ENCODE results near the gene ISG20.

ISG20 gene

GRCh38 chr15:88651971-88652370 is 13.2 kb downstream of the ISG20 start:
- no peaks in the 10 kb centered on the region for H3K27me3 ChIP-seq (replicated peaks; ENCODE audit: control insufficient read depth, insufficient read depth, low read length)
- TF ChIP-seq CTCF (IDR thresholded peaks at IDR 0.05; ENCODE audit: insufficient read depth, low read length, poor library complexity, severe bottlenecking) = no peak

GRCh38 chr15:88652456-88653199 is 13.8 kb downstream of the ISG20 start:
- Histone ChIP-seq H3K4me3 (replicated peaks; ENCODE audit: low read depth, low read length) (no peak overlapping the region), H3K36me3 (ENCODE audit: control insufficient read depth, insufficient read depth, low read length) (peaks cover 22% of the 10 kb centered on the region), H3K27me3 (replicated peaks; ENCODE audit: control insufficient read depth, insufficient read depth, low read length) (no peaks in the 10 kb centered on the region)
- no peak for DNase-seq (ENCODE audit: extremely low read depth, insufficient read length)
- TF ChIP-seq CTCF (IDR thresholded peaks at IDR 0.05; ENCODE audit: insufficient read depth, low read length, poor library complexity, severe bottlenecking) = no peak

More at GRCh38 chr15:88651971-88652370, 13.2 kb downstream of the ISG20 start:
- H3K4me3 ChIP-seq (replicated peaks; ENCODE audit: low read depth, low read length) = no peak overlapping the region
- no peak for DNase-seq (ENCODE audit: extremely low read depth, insufficient read length)
- peaks cover 22% of the 10 kb centered on the region for H3K36me3 ChIP-seq (ENCODE audit: control insufficient read depth, insufficient read depth, low read length)

GRCh38 chr15:88653200-88654064 is 14.6 kb downstream of the ISG20 start:
- DNase-seq (ENCODE audit: extremely low read depth, insufficient read length) = no peak
- no peak for TF ChIP-seq CTCF (IDR thresholded peaks at IDR 0.05; ENCODE audit: insufficient read depth, low read length, poor library complexity, severe bottlenecking)
- H3K27me3 ChIP-seq (replicated peaks; ENCODE audit: control insufficient read depth, insufficient read depth, low read length) = no peaks in the 10 kb centered on the region
- H3K36me3 ChIP-seq (ENCODE audit: control insufficient read depth, insufficient read depth, low read length) = peaks cover 22% of the 10 kb centered on the region
- no peak overlapping the region for H3K4me3 ChIP-seq (replicated peaks; ENCODE audit: low read depth, low read length)

- no peak for DNase-seq (ENCODE audit: extremely low read depth, insufficient read length)
- no peak for TF ChIP-seq CTCF (IDR thresholded peaks at IDR 0.05; ENCODE audit: insufficient read depth, low read length, poor library complexity, severe bottlenecking)
- no peaks in the 10 kb centered on the region for H3K27me3 ChIP-seq (replicated peaks; ENCODE audit: control insufficient read depth, insufficient read depth, low read length)
- H3K4me3 ChIP-seq (replicated peaks; ENCODE audit: low read depth, low read length) = no peak overlapping the region
- peaks cover 22% of the 10 kb centered on the region for H3K36me3 ChIP-seq (ENCODE audit: control insufficient read depth, insufficient read depth, low read length)
Measured at GRCh38 chr15:88654430-88655102, 15.8 kb downstream of the ISG20 start.

GRCh38 chr15:88655103-88655553 is 16.3 kb downstream of the ISG20 start:
- no peak for TF ChIP-seq CTCF (IDR thresholded peaks at IDR 0.05; ENCODE audit: insufficient read depth, low read length, poor library complexity, severe bottlenecking)
- no peak overlapping the region for H3K4me3 ChIP-seq (replicated peaks; ENCODE audit: low read depth, low read length)
- DNase-seq (ENCODE audit: extremely low read depth, insufficient read length) = no peak
- H3K36me3 ChIP-seq (ENCODE audit: control insufficient read depth, insufficient read depth, low read length) = peaks cover 18% of the 10 kb centered on the region
- no peaks in the 10 kb centered on the region for H3K27me3 ChIP-seq (replicated peaks; ENCODE audit: control insufficient read depth, insufficient read depth, low read length)

All from GM06990 (cell line).